Fibroblast of skin of left quadriceps (primary cell): ENCODE data around the gene ZFHX3.

Experiments used
- DNase-seq, 2 experiments: peaks; one replicate each; pipeline ENCODE4 v3.0.0-alpha.2; 2013; ENCODE audit warnings: low read depth in 2 of 2

The ZFHX3 gene

GRCh38 chr16:72749091-72749490 lies 298.8 kb downstream of the ZFHX3 start:
- DNase-seq = no peak

GRCh38 chr16:72744076-72744793 lies 303.7 kb downstream of the ZFHX3 start:
- no peak for DNase-seq

GRCh38 chr16:72743011-72743761 lies 304.7 kb downstream of the ZFHX3 start:
- no peak for DNase-seq

GRCh38 chr16:72740347-72740746 lies 307.6 kb downstream of the ZFHX3 start:
- DNase-seq = no peak

- DNase-seq = peak; percentile 45 to 53
These were observed 308.4 kb downstream of the ZFHX3 start for GRCh38 chr16:72739577-72739976.

- DNase-seq = no peak
These were observed 311.9 kb downstream of the ZFHX3 start for GRCh38 chr16:72736074-72736473.
